Measurements from ENCODE around the gene ST7L.

ST7L gene

GRCh38 chr1:112533029-112533428, 85.9 kb downstream of the ST7L start:
- no peak for TF ChIP-seq CTCF (IDR thresholded peaks at IDR 0.05; ENCODE audit: low read depth, low read length, missing control alignments)
- no peak for DNase-seq (ENCODE audit: extremely low read depth, low read depth)
- H3K4me3 ChIP-seq (replicated peaks; ENCODE audit: low read depth, low read length), result no peak overlapping the region

- no peak overlapping the region for H3K4me3 ChIP-seq (replicated peaks; ENCODE audit: low read depth, low read length)
- DNase-seq (ENCODE audit: extremely low read depth, low read depth), result no peak
- TF ChIP-seq CTCF (IDR thresholded peaks at IDR 0.05; ENCODE audit: low read depth, low read length, missing control alignments), result no peak
These were observed 86.9 kb downstream of the ST7L start for GRCh38 chr1:112532064-112532463.

- DNase-seq (ENCODE audit: extremely low read depth, low read depth), result no peak
- no peak for TF ChIP-seq CTCF (IDR thresholded peaks at IDR 0.05; ENCODE audit: low read depth, low read length, missing control alignments)
- H3K4me3 ChIP-seq (replicated peaks; ENCODE audit: low read depth, low read length), result no peak overlapping the region
These were observed 88.1 kb downstream of the ST7L start for GRCh38 chr1:112530832-112531231.

GRCh38 chr1:112529301-112529700, 89.6 kb downstream of the ST7L start:
- no peak overlapping the region for H3K4me3 ChIP-seq (replicated peaks; ENCODE audit: low read depth, low read length)
- DNase-seq (ENCODE audit: extremely low read depth, low read depth), result no peak
- TF ChIP-seq CTCF (IDR thresholded peaks at IDR 0.05; ENCODE audit: low read depth, low read length, missing control alignments), result no peak

GRCh38 chr1:112528076-112528475, 90.9 kb downstream of the ST7L start:
- no peak for DNase-seq (ENCODE audit: extremely low read depth, low read depth)
- no peak overlapping the region for H3K4me3 ChIP-seq (replicated peaks; ENCODE audit: low read depth, low read length)
- TF ChIP-seq CTCF (IDR thresholded peaks at IDR 0.05; ENCODE audit: low read depth, low read length, missing control alignments), result no peak

- no peak for DNase-seq (ENCODE audit: extremely low read depth, low read depth)
- TF ChIP-seq CTCF (IDR thresholded peaks at IDR 0.05; ENCODE audit: low read depth, low read length, missing control alignments), result no peak
- no peak overlapping the region for H3K4me3 ChIP-seq (replicated peaks; ENCODE audit: low read depth, low read length)
These were observed 91.5 kb downstream of the ST7L start for GRCh38 chr1:112527266-112528010.

- TF ChIP-seq CTCF (IDR thresholded peaks at IDR 0.05; ENCODE audit: low read depth, low read length, missing control alignments), result no peak
- DNase-seq (ENCODE audit: extremely low read depth, low read depth), result no peak
- H3K4me3 ChIP-seq (replicated peaks; ENCODE audit: low read depth, low read length), result no peak overlapping the region
These were observed 94.0 kb downstream of the ST7L start for GRCh38 chr1:112524986-112525385.
